MM.1S (cell line): ENCODE data around the gene TPPP2.

ENCODE experiments used
- CTCF ChIP-seq: fragments of 300-600 bp; sonication (generic); IDR thresholded peaks from 2 replicates; pipeline ENCODE4 v1.5.1; 2016; ENCODE audit warnings: antibody characterized with exemption, low read length, mixed read lengths
- EZH2 ChIP-seq: fragments of 300-600 bp; sonication (generic); optimal IDR thresholded peaks from 2 replicates; pipeline ENCODE3; 2017; ENCODE audit warnings: low read depth, mild to moderate bottlenecking, antibody characterized with exemption, low read length, mixed read lengths
- EZH2phosphoT487 ChIP-seq: fragments of 300-600 bp; sonication (generic); IDR thresholded peaks from 2 replicates; pipeline ENCODE4 v1.6.1; 2018; ENCODE audit warnings: antibody characterized with exemption, low read length

- no peak for TF ChIP-seq CTCF
- TF ChIP-seq EZH2phosphoT487: no peak
- no peak for TF ChIP-seq EZH2
These were observed 18.9 kb upstream of the TPPP2 start for GRCh38 chr14:21011136-21011535.
